ENCODE measurements around the gene CACNA1H.

CACNA1H gene

DNA sequence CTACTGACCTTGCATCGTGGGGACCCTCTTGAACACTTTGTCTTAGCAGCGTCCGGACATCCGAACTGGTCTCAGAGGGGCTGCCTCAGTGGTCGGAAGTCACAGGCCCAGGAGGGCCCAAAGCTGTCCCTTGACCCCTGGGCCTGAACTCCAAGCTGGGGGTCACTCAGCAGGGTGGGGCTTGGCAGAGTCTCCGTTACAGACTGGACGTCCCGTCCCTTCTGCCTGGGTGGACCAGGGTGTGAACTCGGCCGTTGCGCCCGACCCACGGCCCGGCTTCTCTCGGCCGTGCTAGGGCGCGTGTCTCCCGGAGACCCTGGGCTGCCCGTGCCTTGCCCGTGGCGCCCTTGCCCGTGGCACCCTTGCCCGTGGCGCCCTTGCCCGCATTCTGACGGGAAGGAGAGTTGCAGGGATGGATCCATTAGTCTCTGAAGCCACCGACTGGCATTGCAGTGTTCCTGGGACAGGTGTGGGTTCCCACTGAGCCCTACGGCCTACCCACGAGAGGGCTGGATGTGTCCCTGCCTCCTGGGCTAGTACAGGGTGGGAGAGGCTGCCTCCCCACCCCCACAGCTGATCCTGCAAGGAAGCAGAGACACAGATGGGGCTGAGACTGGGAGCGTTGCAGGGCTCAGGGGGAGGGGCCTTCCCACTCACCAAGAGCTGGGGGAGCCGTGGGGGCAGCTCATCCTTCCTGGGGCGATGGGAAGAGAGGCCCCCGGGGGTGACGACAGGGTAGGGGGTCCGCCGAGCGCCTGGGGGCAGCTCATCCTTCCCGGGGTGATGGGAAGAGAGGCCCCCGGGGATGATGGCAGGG lies 4.9 kb downstream of the CACNA1H start:
- DNase-seq (ENCODE audit: low read depth in 4 of 4, low spot score in 1 of 4): no peak

DNA sequence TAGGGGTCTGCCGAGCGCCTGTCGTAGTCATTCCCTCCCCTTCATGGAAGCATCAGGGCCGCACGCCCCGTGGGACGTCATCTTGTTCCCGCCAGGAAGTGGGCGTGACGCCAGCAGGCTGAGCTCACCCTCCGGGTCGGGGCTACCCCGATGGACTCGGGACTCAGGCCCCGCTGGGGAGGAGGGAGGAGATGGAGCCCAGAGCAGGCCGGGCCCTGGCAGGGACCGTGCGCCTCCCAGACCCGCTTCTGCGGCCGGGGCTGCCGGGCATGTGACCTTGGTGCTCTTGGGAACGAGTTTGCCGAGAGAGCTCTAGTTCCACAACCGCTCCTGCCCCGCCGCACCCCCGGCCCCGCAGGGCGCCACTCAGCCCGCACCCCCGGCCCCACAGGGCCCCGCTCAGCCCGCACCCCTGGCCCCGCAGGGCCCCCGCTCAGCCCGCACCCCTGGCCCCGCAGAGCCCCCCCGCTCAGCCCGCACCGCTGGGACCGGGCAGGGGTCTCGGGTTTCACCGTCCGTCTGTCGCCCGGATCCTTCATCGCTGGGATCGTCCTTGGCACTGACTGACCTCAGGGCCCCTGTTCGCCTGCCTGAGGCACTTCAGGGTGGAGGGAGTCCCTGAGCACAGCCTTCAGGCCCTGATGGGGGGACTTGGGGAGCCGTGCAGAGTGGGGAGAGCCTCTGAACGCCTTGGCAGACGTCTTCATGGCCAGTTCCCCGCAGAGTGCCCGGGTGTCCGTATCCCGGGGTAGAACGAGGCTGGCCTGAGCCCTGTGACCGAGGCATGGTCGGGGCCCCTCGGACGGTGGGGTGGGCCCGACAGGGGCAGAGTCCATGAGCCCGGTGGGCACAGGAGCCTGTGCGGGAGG lies 5.8 kb downstream of the CACNA1H start:
- DNase-seq (ENCODE audit: low read depth in 4 of 4, low spot score in 1 of 4): no peak

DNA sequence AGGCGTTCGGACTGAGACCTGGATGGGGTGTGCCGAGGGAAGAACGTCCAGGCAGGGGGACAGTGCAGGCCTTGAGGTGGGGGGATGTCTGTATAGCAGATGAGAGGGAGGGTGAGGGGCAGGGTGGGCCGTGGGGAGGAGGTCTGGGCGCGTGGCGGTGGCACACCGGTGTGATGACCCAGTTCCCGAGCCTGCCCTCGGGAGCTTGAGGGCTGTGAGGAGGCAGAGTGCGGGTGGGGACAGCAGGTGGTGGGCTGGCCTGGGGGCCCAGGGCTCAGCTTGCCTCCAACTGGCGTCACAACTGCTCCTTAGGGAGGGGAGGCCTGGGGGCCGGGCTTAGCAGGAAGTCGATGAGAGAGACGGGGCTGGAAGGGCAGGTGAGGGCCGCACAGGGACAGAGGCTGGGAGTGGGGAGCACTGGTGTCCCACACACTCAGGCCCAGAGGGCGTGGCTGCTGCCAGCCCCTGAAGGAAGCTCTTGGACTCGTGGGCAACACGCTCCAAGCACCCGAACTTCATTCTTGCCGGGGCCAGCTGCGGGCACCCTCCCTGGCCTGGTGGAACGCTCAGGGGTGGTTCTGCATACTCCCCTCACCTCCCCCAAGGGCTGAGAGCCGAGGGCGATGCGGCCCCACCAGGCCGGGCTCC lies 6.5 kb downstream of the CACNA1H start:
- no peak for DNase-seq (ENCODE audit: low read depth in 4 of 4, low spot score in 1 of 4)

DNA sequence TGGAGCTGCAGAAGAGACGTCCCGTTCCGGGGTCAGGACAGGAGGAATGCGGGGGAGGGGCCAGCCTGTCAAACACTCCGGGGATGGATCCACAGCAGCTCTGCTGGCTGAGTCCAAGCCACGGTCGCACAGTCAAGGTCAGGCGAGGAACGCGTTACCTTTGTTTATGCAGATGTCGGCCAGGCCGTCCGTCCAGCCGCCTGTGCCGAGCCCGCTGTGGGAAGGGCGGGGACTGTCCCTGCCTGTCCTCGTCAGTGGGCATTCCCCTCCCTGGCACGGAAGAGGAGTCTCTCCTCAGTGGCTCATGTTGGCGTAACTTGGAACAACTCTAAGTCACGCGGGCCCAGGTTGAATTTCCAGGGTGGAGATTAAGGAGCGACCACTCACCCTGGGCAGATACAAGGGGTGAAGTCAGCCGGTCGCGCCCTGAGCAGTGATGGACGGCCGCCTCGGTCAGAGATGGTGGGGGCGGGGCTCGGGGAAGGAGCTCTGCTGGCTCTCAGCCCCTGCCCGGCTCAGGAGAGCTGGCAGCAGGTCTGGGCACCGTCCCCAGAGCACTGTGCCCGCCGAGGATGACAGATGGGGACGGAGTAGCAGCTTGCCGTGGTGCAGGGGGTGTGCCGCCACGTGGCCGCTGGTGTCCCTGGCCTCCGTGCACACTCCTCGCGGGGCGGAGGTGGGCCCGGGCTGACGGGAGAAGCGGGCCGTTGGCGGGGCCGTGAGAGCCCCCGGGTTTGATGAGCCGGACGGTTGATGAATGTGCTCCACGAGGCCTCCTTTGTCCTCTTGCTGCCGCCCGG lies 7.3 kb downstream of the CACNA1H start:
- DNase-seq (ENCODE audit: low read depth in 4 of 4, low spot score in 1 of 4): no peak

DNA sequence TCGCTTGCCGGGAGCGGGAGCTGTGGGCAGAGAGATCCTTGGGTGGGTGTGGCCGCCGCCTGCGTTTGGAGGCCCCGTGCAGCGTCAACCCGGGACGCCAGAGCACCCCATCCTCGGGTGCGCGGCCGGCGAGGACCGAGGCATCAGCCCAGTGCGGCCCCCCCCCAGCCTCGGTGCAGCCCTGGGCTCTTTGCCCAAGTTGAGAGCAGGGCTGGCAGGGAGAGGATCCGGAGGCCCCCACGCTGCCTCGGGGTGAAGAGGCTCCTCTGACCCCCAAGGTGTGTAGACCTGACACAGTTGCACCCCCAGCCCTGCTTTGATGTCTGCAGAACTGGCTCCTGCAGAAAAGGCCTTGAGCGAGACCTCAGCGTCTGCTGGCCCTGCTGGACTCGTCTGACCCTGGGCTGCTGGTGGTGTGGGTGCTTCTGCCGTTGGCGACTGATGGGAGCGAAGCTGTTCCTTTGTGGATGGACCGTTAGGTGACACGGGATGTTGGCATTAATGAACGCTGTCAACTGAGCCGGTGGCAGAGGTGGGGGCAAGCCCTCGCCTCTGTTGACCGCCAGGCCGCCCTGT lies 8.0 kb downstream of the CACNA1H start:
- no peak for DNase-seq (ENCODE audit: low read depth in 4 of 4, low spot score in 1 of 4)

DNA sequence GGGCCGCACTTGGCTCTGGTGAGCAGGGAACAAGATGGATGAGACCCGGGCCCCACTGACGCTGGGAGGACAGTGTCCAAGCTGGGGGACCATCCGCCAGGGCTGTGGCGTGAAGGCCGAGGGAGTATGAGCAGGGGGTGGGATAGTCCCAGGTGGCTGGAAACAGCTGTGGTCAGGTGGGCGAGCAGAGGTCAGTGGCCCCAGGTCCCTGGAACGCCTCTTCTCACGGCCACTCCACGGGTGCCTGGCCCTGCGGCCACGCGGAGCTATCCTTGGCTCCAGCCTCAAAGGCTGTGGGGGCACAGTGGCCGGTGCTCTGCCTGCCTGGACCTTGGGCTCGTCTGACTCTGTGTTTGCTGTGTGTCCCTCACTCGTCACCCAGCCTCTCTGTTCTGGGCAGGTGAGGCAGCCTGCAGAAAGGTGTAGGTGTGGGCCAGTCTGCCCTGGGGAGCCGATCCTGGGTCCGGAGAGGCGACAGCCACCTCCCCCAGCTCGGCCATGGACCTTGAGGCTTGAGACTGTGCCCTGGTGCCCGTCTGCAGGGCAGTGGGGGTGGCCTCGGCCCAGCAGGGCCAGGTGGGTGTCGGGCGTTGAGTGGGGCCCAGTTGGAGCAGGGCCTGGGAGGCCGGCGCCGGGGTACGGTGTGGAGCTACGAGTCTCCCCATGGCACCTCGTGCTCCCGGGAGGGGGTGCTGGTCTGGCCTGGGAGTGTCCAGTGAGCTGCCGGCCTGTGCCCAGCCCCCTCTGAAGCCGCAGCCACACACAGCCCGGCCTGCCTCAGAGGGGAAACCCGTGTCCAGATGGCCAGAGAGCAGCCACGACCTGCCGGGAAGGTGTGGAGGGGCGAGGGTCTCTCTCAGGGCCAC lies 10.0 kb downstream of the CACNA1H start:
- DNase-seq (ENCODE audit: low read depth in 4 of 4, low spot score in 1 of 4): no peak

DNA sequence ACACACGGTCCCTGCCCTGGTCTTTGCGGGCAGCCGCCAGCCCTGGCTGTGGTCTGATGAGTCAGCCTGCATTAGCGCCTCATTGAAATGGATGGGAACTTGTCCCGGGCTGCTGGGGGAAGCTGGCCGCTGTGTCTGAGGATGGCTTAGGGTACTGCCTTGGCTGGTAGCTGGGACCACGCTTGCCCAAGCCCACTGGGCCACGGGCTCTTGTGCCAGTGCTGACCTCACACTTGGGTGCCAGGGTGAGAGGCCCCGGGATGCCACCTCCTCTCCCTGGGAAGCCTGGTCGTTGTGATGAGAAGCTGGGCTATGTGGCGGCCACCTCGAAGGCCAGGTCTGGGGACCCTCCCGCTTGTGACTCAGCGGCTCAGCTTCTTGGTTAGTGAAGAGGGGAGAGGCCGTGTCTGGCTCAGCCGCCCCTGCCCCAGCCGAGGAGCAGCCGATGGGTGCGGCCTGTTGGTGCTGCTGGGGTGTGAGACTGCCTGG lies 10.7 kb downstream of the CACNA1H start:
- DNase-seq (ENCODE audit: low read depth in 4 of 4, low spot score in 1 of 4): no peak

DNA sequence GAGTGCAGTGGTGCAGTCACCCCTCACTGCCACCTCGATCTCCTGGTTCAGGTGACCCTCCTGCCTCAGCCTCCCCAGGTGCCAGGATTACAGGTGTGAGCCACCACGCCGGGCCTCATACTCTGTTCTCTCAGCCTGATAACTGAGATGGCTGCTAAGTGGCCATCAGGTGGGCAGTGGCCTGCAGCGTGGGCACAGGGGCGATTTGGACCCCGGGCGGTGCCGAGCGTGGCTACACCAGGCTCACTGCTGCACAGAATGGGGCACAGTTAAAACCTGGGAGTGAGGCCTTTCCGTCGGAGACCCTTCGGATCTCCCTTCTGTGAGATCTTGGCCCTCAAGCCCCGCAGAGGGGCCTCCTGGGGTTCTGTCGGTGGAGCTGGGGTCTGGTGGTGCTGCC lies 11.5 kb downstream of the CACNA1H start:
- DNase-seq (ENCODE audit: low read depth in 4 of 4, low spot score in 1 of 4): no peak

DNA sequence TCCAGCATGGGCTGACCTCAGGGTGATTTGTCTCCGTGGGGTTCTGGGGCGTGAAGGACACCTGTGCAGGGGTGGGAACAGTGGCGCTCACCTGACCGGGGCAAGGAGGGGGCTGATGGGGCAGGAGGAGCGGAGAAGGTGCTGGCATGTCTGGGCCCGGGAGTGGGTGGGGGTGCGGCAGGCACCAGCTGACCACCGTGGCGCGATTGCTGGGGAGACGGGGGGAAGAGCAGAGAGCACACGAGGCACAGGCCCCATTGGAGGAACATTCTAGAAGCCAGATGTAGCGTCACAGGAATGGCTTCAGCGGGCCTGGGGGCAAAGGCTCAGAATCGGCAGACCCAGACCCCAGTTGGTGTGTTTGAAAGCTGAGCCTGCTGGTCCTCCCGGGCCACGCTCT lies 12.1 kb downstream of the CACNA1H start:
- no peak for DNase-seq (ENCODE audit: low read depth in 4 of 4, low spot score in 1 of 4)

DNA sequence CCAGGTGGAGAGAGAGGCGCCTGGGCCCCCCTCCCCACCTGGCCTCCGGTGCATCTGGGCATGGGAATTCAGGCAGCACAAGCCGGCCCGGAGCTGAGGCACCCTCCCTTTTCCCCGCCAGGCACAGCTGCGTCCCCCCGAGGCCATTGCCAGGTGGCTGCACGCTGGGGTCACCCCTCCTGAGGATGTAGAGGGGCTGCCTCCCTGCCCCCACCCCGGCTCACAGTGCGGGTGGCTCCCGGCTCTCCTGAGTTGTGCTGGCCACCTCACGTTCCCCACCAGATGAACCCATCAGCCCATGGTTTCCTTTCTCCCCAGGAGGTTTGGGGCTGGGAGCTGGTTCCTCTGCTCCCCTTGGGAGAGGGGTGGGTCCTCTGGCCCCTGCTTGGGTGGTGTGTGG lies 12.6 kb downstream of the CACNA1H start:
- DNase-seq (ENCODE audit: low read depth in 4 of 4, low spot score in 1 of 4): no peak

DNA sequence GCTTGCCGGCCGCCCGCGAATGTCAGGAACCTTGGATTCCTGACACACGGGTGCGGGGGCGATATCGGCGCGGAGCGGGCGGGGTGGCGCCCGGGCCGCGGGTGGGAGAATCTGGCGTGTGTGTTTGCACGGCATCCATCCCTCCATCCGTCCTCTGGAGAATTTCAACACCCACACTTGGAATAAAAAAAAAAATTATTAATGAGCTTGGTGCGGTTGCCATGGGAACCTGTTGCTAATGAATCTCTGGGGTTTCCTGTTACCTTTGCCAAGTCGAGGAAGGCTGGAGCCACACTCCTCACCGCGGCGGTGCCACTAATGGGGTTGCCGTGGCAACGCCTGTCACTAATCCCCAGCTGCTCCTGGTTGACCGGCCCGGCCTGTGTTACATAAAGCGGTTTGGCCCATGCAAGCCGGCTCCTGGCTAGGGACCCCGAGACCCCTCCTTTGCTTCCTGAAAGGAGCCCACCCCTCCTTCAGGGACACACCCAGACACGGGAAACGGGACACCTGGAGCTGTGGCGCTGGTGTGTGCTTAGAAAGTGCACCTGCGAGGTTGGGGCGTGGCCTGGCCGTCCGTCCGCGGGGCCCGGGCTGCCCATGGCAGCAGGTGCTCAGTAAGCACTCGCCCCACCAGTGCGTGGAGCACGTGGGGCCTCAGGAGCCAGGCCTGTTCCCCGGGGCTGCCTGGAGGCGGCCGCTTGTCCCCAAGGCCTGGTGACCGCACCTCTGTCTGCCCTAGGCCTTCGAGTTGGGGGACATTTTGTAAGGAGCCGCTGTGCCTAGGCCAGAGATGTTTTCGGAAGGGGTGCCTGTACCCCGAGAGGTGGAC lies 14.6 kb downstream of the CACNA1H start:
- no peak for DNase-seq (ENCODE audit: low read depth in 4 of 4, low spot score in 1 of 4)

DNA sequence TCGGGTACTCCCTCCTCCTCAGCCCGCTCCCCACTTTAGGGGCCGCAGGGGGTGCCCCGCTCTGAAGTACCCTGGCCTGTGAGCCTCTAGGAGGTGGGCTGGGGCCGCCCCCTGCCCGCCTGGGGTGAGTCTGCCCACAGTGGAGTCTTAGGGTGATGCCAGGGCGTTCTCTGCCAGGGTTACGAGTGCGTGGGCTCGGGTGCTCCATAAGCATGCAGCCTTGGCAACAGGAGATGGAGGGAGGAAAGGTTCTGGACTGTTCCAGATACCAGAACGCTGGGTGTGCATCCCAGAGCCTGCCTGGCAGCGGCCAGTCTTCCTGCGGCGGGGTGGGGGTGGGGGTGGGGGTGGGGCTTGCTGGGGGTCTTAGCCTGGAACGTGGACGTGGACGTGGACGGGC lies 15.9 kb downstream of the CACNA1H start:
- DNase-seq (ENCODE audit: low read depth in 4 of 4, low spot score in 1 of 4): no peak

DNA sequence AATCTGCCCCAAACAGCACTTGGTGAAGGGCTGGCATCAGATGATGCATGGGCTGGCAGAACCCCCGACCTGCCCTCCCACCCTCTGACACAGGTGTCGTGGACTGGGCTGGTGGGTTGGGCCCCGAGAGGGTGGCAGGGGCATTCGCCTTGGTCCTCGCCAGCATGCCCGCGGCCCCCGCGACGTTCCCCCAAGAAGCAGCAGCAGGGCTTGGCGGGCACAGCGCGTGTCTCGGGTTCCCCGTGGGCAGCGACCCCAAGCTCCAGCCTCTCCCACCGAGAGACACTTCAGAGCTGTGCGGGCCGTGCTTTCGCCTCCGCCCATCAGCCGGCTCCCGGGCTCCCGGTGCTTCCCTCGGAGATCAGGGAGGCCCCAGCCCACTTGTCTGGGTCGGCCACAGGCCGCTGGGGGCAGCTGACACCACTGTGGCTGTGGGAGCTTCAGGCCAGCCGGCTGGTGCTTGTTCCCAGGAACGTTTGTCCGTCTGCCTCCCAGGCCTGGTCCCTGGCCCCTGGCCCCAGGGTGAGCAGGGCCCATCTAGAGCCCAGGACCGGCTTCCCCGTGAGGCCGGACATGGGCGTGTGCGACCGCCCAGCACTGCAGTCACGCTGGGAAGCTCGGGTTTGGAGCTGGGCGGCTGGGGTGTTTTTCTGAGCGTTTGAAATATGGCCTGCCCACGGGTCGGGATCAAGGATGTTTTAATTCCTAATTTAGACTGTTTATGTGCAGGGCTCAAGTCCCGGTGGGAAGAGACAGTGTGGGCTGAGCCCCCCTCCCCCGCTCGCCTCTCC lies 16.6 kb downstream of the CACNA1H start:
- DNase-seq (ENCODE audit: low read depth in 4 of 4, low spot score in 1 of 4): no peak

DNA sequence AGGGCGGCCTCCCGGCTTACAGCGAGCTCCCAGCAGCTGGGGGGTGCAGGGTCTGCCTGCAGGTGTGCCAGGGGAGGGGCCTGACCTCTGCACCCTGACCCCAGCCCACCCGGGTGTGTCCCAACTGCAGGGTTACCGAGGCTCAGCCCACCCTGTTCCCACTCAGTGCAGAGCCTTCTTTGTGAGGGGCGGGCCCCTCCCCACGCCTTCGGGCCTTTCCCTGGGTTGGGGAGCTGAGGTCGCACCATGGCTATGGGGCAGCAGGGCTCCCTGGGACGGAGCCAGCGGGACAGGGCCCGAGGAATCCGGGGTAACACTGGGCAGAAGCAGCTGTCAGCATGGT lies 17.1 kb downstream of the CACNA1H start:
- no peak for DNase-seq (ENCODE audit: low read depth in 4 of 4, low spot score in 1 of 4)

DNA sequence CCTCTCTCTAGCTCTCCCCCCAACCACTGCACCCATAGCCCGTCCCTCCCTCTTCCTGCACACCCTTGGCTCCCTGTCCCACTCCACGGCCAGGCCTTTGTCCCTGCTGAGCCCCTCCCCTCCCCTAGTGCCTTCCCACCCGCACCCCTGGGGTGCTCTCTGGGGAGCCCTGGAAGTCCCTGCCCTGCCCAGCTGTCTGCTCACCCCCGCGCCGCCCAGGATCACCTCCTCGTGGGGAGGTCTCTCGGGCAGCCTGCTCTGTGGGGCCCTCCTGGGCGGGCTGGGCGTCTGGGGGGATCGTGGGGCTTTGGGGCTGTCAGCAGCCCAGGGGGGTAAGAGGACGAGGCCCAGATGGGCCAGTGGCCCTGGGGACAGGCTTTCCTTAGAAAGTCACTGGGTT lies 18.1 kb downstream of the CACNA1H start:
- no peak for DNase-seq (ENCODE audit: low read depth in 4 of 4, low spot score in 1 of 4)

DNA sequence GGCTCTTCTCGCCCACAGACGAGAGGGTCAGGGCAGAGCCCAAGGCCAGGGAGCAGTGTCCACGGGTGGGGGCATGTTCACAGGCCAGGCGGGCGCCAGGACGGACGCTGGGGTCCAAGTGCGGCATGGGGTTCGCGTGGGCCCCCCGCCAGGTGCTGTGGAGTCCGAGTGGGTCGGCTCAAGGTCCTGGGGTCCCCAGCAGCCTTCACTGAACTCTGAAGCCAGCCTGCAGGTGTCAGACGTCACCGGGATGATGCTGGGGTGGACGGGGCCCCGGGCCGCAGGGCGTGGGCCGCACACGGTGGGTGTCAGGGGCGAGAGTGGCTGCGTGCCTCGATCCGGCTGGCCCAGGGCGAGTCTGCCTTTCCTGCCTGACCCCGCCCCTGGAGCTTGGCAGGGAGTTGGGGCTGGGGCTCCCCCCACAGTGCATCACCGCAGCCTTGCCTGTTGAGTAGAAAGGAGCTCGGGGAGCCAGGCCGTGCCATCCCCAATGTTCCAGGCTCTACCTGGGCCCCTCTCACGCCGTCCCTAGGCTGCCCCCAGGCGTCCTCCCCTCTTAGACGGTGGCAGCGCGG lies 19.0 kb downstream of the CACNA1H start:
- DNase-seq (ENCODE audit: low read depth in 4 of 4, low spot score in 1 of 4): no peak

DNA sequence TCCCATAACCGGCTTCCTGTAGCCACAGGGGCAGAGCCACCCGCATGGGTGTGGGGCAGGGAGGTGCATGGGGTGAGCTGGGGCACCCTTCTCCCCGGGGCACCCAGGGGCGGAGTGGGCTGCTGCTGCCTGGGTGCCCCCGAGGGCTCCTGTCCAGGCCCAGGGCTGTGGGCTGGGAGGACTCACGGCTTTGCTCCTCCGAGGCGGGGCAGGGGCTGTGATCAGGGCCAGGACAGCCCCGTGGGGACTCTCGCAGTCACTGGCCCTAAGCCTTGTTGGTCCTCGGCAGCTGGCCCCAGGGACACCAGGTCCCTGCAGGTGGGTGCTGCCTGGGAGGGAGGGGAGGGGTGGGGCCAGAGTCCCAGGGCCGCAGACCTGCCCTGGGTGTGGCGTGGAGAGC lies 19.7 kb downstream of the CACNA1H start:
- no peak for DNase-seq (ENCODE audit: low read depth in 4 of 4, low spot score in 1 of 4)

Data from stimulated activated CD4-positive, alpha-beta T cell treated with anti-CD3 and anti-CD28 coated beads, Interleukin-1b, Interleukin-23, amount 100 ng/mL, for 24 hours (primary cell).